Kidney (tissue), 14 donors: Measurements from ENCODE around the gene PRRX1. TPM values are rescaled to one million over a fixed set of nuclear protein-coding genes. Genes with fewer than 3 reads are reported as not detected.

ENCODE experiments used
- DNase-seq, 5 donors: peaks; one replicate each; pipeline ENCODE4 v3.0.0-alpha.2; 2013 to 2020
- FAIRE-seq: peaks from 2 replicates; lab custom pipeline; 2012; peaks lifted over from hg19 to GRCh38; lab: Jason Lieb, UNC
- H3K27ac ChIP-seq, 2 donors: one replicate each; pipeline ENCODE4 v1.7.0; 2013; ENCODE audit warnings: low read depth in 2 of 2, low read length in 2 of 2, inconsistent platforms in 1 of 2
- H3K27me3 ChIP-seq: one replicate; pipeline ENCODE4 v1.7.1; 2013; ENCODE audit warnings: low read length, inconsistent platforms; ENCODE audit not compliant: control insufficient read depth, insufficient read depth
- H3K36me3 ChIP-seq, 3 donors: one replicate each; pipeline versions ENCODE4 v1.7.0 to v1.7.1; 2013; ENCODE audit warnings: low read length in 3 of 3, control low read depth in 1 of 3, inconsistent platforms in 1 of 3; ENCODE audit not compliant: insufficient read depth in 3 of 3, control insufficient read depth in 2 of 3
- H3K4me1 ChIP-seq, 3 donors: one replicate each; pipeline versions ENCODE4 v1.7.0 to v1.7.1; 2013; ENCODE audit warnings: low read length in 3 of 3, inconsistent platforms in 1 of 3, low read depth in 1 of 3; ENCODE audit not compliant: control insufficient read depth in 2 of 3, insufficient read depth in 2 of 3
- H3K4me3 ChIP-seq, 3 donors: one replicate each; pipeline versions ENCODE4 v1.7.0 to v1.8.1; 2013; ENCODE audit warnings: low read length in 3 of 3, control low read depth in 1 of 3, inconsistent platforms in 1 of 3
- H3K9ac ChIP-seq, 3 donors: one replicate each; pipeline versions ENCODE4 v1.7.0 to v1.7.1; 2013; ENCODE audit warnings: low read length in 3 of 3, control low read depth in 1 of 3, inconsistent platforms in 1 of 3
- H3K9me3 ChIP-seq, 3 donors: one replicate each; pipeline versions ENCODE4 v1.7.0 to v1.7.1; 2013; ENCODE audit warnings: low read length in 3 of 3, control low read depth in 1 of 3, inconsistent platforms in 1 of 3; ENCODE audit not compliant: control insufficient read depth in 2 of 3, insufficient read depth in 1 of 3
- intact Hi-C: fragments of 100-400 bp; cut with DNase I; formaldehyde crosslinking; loops from one replicate; pipeline ENCODE4 v1.11.1; 2022
- polyA plus RNA-seq: library from polyadenylated mRNA; stranded (reverse); fragments of 350-450 nt; fragmentation: Illumina TruSeq; extraction: RNeasy Lipid Tissue Mini Kit (QIAGEN cat#74804); gene quantifications from one replicate; pipeline ENCODE4 v1.2.3, GENCODE V29; 2014; ENCODE audit warnings: low read depth, low replicate concordance; ENCODE audit not compliant: insufficient read depth
- total RNA-seq: library from RNA; stranded (reverse); fragmentation: NEBNext Ultra II Directional; extraction: Animal tissue kit (Norgen Biotek cat#: 25700); gene quantifications from one replicate; pipeline ENCODE4 v1.2.1, GENCODE V29; 2021
- TF ChIP-seq, protein P1 (sequence below): IDR thresholded peaks from 3 replicates; pipeline ENCODE4 v1.5.1; 2012; ENCODE audit warnings: mild to moderate bottlenecking, moderate library complexity, borderline replicate concordance; ENCODE audit not compliant: insufficient read depth; ENCODE audit errors: extremely low read depth
- donor health status: control.
- donor health status: control.
- donor health status: control.
- donor health status: control.
- donor health status: control.
- donor health status: DM: yes; HTN: yes; CAD: no.
- donor health status: Normal renal cell carcinoma (clear cell type).

The PRRX1 gene
- total and polyA plus RNA-seq, 2 donors from 2014 or later, result 0.67 to 8.1 TPM

DNA sequence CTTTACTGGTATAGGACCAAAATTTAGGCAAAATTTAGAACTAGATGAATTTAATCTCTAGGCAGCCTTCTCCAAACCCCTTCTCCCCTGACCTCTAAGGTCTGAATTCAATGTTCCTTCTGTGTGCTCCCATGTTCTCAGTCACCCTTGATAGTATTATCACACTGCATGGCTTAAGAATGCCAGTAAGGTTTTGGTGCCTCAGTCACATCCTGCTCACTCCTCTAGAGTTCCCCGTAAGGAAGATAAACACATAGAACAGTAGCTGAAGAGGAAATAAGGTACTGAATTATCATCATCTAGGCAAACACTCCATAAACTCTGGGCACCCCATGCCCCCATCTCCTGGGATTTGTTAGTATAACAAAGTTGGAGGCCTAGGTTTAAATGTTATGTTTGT, 18.2 kb downstream of the PRRX1 start:
- TF ChIP-seq, protein P1, sequence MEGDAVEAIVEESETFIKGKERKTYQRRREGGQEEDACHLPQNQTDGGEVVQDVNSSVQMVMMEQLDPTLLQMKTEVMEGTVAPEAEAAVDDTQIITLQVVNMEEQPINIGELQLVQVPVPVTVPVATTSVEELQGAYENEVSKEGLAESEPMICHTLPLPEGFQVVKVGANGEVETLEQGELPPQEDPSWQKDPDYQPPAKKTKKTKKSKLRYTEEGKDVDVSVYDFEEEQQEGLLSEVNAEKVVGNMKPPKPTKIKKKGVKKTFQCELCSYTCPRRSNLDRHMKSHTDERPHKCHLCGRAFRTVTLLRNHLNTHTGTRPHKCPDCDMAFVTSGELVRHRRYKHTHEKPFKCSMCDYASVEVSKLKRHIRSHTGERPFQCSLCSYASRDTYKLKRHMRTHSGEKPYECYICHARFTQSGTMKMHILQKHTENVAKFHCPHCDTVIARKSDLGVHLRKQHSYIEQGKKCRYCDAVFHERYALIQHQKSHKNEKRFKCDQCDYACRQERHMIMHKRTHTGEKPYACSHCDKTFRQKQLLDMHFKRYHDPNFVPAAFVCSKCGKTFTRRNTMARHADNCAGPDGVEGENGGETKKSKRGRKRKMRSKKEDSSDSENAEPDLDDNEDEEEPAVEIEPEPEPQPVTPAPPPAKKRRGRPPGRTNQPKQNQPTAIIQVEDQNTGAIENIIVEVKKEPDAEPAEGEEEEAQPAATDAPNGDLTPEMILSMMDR, result no peak
- DNase-seq, result no peak
- intact Hi-C loops, result no loop called here

GRCh38 chr1:170682809-170683208, 18.9 kb downstream of the PRRX1 start:
- H3K9ac ChIP-seq, result no peak overlapping the region
- H3K27me3 ChIP-seq, result no peaks in the 10 kb centered on the region
- H3K9me3 ChIP-seq, result no peaks in the 10 kb centered on the region
- DNase-seq (no peak), FAIRE-seq (no peak)
- H3K4me3 ChIP-seq, result no peak overlapping the region
- no peaks in the 10 kb centered on the region for H3K36me3 ChIP-seq
- intact Hi-C loops, result no loop called here
- TF ChIP-seq, protein P1, result no peak
- H3K4me1 ChIP-seq, result no peaks in the 10 kb centered on the region
- H3K27ac ChIP-seq, result no peak overlapping the region

More for the DNA sequence above, 18.2 kb downstream of the PRRX1 start:
- no peak overlapping the region for H3K4me3 ChIP-seq
- H3K9ac ChIP-seq, result no peak overlapping the region
- H3K27me3 ChIP-seq, result no peaks in the 10 kb centered on the region
- no peaks in the 10 kb centered on the region for H3K36me3 ChIP-seq
- no peak for FAIRE-seq
- H3K4me1 ChIP-seq, result no peaks in the 10 kb centered on the region
- H3K27ac ChIP-seq, result no peak overlapping the region
- H3K9me3 ChIP-seq, result no peaks in the 10 kb centered on the region

GRCh38 chr1:170685166-170685565, 21.2 kb downstream of the PRRX1 start:
- Histone ChIP-seq H3K4me3 (no peak overlapping the region), H3K4me1 (no peaks in the 10 kb centered on the region), H3K27me3 (no peaks in the 10 kb centered on the region), H3K36me3 (no peaks in the 10 kb centered on the region), H3K27ac (no peak overlapping the region), H3K9me3 (no peaks in the 10 kb centered on the region), H3K9ac (no peak overlapping the region)
- intact Hi-C loops, result no loop called here
- FAIRE-seq (no peak), DNase-seq (no peak)
- TF ChIP-seq, protein P1, result no peak

GRCh38 chr1:170686291-170686690, 22.4 kb downstream of the PRRX1 start:
- Histone ChIP-seq H3K27ac (no peak overlapping the region), H3K4me3 (no peak overlapping the region), H3K36me3 (no peaks in the 10 kb centered on the region), H3K9me3 (no peaks in the 10 kb centered on the region), H3K27me3 (no peaks in the 10 kb centered on the region), H3K4me1 (no peaks in the 10 kb centered on the region), H3K9ac (no peak overlapping the region)
- TF ChIP-seq, protein P1, result no peak
- DNase-seq (no peak), FAIRE-seq (no peak)
- intact Hi-C loops, result no loop called here
